C4-2B (cell line): ENCODE measurements around the gene TYRO3.

Source experiments
- CTCF ChIP-seq: fragments of 450-650 bp; conservative IDR thresholded peaks from 2 replicates; pipeline ENCODE4 v1.5.1; 2017; ENCODE audit warnings: mild to moderate bottlenecking
- ZFX ChIP-seq: fragments of 450-650 bp; IDR thresholded peaks from 2 replicates; pipeline ENCODE4 v1.6.1; 2017

GRCh38 chr15:41597787-41598186 is 38.8 kb downstream of the TYRO3 start:
- TF ChIP-seq CTCF (no peak), ZFX (no peak)
